ENCODE results near the gene HOXA9. TPM values are rescaled to one million over a fixed set of nuclear protein-coding genes. Genes with fewer than 3 reads are reported as not detected.
A peak's percentile ranks its signal among the peaks of the same experiment; 100 is the strongest.

The HOXA9 gene
- total RNA-seq, 2 donors from 2014 or later: not detected

DNA sequence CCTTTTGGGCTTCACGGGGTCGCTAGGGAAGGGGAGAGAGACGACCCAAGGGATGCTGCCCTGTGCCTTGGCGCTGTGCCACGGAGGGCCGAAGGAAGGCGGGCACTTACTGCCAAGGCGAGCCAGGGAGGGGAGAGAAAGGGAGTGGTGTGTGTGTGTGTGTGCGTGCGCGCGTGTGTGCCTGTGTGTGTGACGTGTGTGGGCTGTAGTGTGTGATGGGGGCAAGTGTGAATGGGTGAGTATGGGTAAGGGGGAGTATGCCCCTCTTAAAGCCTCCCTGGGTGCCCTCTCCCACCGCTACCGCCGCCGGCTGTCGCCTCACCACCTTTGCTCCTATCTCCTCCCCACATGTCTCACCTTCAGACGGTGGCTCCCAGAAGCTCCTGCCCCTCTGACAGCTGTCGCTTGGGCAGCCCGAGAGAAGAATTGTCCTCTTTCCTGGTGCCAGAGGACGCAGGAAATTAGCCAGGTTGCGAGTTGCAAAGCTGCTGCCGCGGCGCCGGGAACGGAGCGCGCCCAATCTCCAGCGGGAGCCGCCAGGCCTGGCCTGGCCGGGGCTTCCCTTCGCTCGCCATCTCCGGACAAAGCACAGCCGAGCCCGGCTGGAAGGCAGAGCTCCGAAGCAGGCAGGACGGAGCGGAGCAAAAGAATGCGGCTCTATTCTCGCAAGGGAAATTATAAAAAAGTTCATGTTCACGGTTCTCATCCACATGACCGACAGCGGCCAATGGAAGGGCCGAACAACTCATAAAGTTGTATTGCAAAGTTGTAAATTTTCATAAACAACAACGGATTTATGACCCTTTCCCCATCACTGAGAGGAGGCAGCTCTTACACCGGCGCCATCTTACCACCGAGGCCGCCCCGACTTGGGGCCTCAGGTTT is 13.2 kb downstream of the HOXA9 start, which contains the start of gene HOXA3:
TSS of gene HOXA3 (minus strand) at position 653 of the 885 bp plus-strand sequence. CDS start 41,943 bp downstream, outside the sequence.
- Mint-ChIP-seq H3K9me3 (no peaks in the 10 kb centered on the region), H3K27ac (no peak within 1 kb of the TSS), H3K4me3 (peak within 1 kb of the TSS; percentile 85 to 89), H3K4me1 (ENCODE audit: low read depth) (peaks cover 54% of the 10 kb centered on the region), H3K36me3 (ENCODE audit: insufficient read depth in 2 of 2) (peaks cover 1 to 2% of the 10 kb centered on the region in 2 donors), H3K27me3 (ENCODE audit: low read depth) (peaks cover 91% of the 10 kb centered on the region)
- no peak for ATAC-seq (replicated peaks in 1 of 2)
- no peak for DNase-seq

DNA sequence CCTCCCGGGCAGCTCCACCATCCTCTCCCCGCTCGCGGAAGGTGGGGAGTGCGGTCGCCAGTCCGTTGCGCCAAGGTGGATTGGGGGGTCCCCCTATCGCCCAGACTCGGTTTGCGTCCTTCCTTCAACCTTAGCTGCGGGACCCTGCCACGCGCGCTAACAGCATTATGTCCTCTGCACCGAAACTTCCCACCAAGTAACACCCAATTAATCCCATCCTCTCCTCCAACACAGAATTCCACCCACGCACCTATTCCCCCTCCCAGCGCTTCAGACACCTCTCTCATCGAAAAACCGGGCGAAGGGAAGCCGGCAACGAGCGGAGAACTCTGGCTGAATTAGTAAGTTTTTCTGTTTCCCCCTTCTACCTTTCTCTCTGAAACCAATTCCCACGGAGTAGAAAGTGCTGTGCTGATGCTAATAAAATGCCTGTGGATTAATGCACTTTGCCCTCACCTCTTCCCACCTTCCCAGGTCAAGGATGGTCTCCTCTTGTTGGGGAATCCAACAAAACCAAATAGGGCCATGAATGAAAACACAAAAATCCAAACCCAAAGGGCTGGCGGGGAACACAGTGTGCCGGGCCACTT is 13.9 kb downstream of the HOXA9 start:
- ATAC-seq (replicated peaks in 1 of 2) (no peak), DNase-seq (peak in 1 of 2 donors; percentile 25)
- H3K4me1 Mint-ChIP-seq (ENCODE audit: low read depth): peaks cover 53% of the 10 kb centered on the region
- no peak overlapping the region for H3K27ac Mint-ChIP-seq
- peaks cover 1 to 2% of the 10 kb centered on the region in 2 donors for H3K36me3 Mint-ChIP-seq (ENCODE audit: insufficient read depth in 2 of 2)
- H3K4me3 Mint-ChIP-seq: peak overlapping the region; percentile 85 to 89
- no peaks in the 10 kb centered on the region for H3K9me3 Mint-ChIP-seq
- H3K27me3 Mint-ChIP-seq (ENCODE audit: low read depth): peaks cover 91% of the 10 kb centered on the region

DNA sequence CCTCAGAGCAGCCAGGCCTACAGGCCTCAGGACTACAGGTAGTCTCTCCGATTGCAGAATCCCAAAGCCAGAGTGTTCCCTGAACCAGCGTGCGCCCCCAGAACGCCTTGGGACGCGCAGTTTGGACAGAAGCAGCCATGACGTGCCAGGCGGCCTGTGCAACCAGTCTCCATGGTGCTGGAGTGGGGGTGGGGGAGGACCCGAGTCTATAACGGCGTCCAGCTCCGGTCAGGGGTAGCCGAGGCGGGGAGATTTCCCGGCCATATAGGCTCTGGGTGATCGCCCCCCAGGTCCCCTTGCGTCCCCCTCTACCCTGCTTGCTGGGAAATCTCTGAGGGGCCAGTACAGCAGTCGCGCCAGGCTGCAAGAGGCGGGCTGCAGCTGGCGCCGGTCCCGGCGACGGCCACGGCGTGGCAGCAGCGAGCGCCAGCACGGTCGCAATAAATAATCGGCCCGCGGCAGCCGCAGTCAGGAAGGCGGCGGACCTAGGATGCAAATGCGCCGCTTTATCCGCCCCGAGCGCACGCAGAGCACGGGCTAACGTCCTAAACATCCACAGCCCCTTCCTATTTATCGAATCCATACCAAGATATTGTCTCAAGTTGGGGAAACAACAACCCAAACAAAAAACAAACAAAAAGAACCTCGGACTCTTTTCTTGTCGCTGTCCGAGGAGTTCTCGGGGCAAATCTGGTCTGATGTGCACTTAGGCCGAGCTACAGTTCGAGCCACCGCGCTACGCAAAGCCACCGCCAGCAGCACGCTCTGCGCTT is 14.6 kb downstream of the HOXA9 start:
- peaks cover 49% of the 10 kb centered on the region for H3K4me1 Mint-ChIP-seq (ENCODE audit: low read depth)
- H3K27me3 Mint-ChIP-seq (ENCODE audit: low read depth): peaks cover 91% of the 10 kb centered on the region
- no peak overlapping the region for H3K27ac Mint-ChIP-seq
- DNase-seq (peak; percentile 76 to 78), ATAC-seq (replicated peaks in 1 of 2) (peak; percentile 83 to 87)
- H3K36me3 Mint-ChIP-seq (ENCODE audit: insufficient read depth in 2 of 2): peaks cover 1 to 2% of the 10 kb centered on the region in 2 donors
- no peaks in the 10 kb centered on the region for H3K9me3 Mint-ChIP-seq
- H3K4me3 Mint-ChIP-seq: peak overlapping the region; percentile 85 to 89

GRCh38 chr7:27149842-27150567 is 15.3 kb downstream of the HOXA9 start:
- Mint-ChIP-seq H3K27me3 (ENCODE audit: low read depth) (peaks cover 91% of the 10 kb centered on the region), H3K4me3 (peak overlapping the region; percentile 85 to 89), H3K36me3 (ENCODE audit: insufficient read depth in 2 of 2) (peaks cover 0 to 1% of the 10 kb centered on the region in 2 donors), H3K9me3 (no peaks in the 10 kb centered on the region), H3K27ac (no peak overlapping the region), H3K4me1 (ENCODE audit: low read depth) (peaks cover 41% of the 10 kb centered on the region)
- no peak for DNase-seq
- ATAC-seq (replicated peaks in 1 of 2): peak; percentile 18 to 30

DNA sequence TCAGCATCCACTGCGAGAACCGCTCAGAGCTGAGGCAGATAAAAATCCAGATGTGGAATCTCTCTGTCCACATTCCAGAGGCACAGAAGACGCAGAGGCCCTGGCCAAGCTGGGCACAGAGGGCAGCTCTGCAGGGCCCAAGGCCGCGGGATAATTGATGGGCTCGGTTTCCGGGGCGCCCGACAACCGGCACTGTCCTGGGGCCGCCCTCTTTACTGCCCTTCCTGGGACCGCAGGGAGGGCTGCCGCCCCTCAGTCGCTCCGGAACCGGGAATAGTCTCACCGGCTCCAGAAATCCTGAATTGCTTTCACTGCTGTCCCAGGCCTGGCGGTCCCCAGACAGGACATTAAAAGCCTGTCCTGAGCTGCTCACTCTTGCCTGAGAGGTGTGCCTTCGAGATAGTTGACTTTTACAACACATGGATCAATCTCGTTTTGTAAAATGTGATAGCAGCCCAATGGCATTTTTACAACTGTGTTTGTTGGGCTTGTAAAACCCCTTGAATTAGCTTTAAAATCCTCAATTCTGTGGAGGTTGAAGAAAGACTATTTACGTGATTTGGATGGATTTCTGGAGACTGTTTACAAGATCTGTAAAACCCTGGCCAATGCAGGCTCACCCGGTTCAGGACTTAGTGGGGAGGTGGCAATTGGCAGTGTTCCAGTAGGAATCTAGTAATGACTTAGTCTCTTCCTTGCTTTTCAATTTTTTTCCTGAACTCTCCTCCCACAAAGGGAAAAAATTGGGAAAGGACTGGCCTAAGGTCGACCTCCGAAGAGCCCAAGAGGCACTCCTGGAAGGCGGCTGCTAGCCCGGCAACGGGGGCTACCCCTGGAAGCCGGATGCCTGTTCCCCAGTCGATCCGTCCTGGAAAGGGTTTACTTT is 16.3 kb downstream of the HOXA9 start:
- Mint-ChIP-seq H3K4me1 (ENCODE audit: low read depth) (peaks cover 31% of the 10 kb centered on the region), H3K9me3 (no peaks in the 10 kb centered on the region), H3K27me3 (ENCODE audit: low read depth) (peaks cover 82% of the 10 kb centered on the region), H3K27ac (no peak overlapping the region), H3K36me3 (ENCODE audit: insufficient read depth in 2 of 2) (no peaks in the 10 kb centered on the region), H3K4me3 (no peak overlapping the region)
- no peak for ATAC-seq (replicated peaks in 1 of 2)
- DNase-seq: no peak

- H3K27ac Mint-ChIP-seq: no peak overlapping the region
- H3K9me3 Mint-ChIP-seq: no peaks in the 10 kb centered on the region
- DNase-seq: no peak
- peaks cover 30% of the 10 kb centered on the region for H3K4me1 Mint-ChIP-seq (ENCODE audit: low read depth)
- H3K4me3 Mint-ChIP-seq: peak overlapping the region; percentile 66 to 84
- peaks cover 74% of the 10 kb centered on the region for H3K27me3 Mint-ChIP-seq (ENCODE audit: low read depth)
- H3K36me3 Mint-ChIP-seq (ENCODE audit: insufficient read depth in 2 of 2): no peaks in the 10 kb centered on the region
- no peak for ATAC-seq (replicated peaks in 1 of 2)
Measured at GRCh38 chr7:27148031-27148755, 17.1 kb downstream of the HOXA9 start.

GRCh38 chr7:27147199-27148030 is 17.9 kb downstream of the HOXA9 start, which contains the start of gene HOXA6:
Gene HOXA6 (minus strand): TSS chr7:27147774. CDS start chr7:27147749, 25 bp downstream.
- no peaks in the 10 kb centered on the region for H3K36me3 Mint-ChIP-seq (ENCODE audit: insufficient read depth in 2 of 2)
- H3K27ac Mint-ChIP-seq: no peak within 1 kb of the TSS
- no peaks in the 10 kb centered on the region for H3K9me3 Mint-ChIP-seq
- peaks cover 74% of the 10 kb centered on the region for H3K27me3 Mint-ChIP-seq (ENCODE audit: low read depth)
- ATAC-seq (replicated peaks in 1 of 2) (no peak), DNase-seq (no peak)
- H3K4me3 Mint-ChIP-seq: peak within 1 kb of the TSS; percentile 66 to 84
- H3K4me1 Mint-ChIP-seq (ENCODE audit: low read depth): peaks cover 30% of the 10 kb centered on the region

DNA sequence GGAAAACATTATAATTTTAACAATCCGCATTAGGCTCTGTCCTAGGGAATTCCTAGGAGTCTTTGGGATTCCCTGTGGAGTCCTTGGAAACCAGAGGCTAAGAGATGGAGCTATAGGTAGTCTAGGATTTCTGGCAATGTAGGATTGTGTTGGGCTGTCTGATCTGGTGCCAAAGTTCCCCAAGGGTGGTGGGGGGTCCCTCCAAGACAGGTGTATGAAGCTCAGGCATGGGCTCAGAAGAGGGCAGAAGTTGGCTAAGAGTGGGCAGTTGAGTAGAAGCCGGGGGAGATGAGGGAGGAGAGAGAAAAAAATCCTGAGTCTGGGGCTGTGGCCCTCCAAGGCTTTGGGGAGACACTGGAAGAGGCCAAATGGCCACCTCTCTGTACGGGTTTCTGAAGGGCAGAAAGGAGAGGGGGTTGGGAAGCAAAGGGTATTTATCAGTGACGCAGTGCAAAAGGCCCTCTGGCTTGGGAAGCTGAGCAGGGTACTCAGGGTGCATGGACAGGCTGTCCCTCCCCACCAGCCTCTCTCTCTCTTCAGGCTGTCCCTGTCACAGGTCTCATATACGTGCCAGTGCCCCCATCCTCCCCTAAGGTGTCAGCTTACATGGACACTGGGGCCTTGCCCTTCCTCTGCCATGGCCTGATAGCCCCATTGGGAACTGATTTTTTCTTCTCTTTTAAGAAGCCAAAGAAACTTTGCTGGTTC is 18.7 kb downstream of the HOXA9 start:
- no peak overlapping the region for H3K4me3 Mint-ChIP-seq
- H3K27me3 Mint-ChIP-seq (ENCODE audit: low read depth): peaks cover 74% of the 10 kb centered on the region
- H3K4me1 Mint-ChIP-seq (ENCODE audit: low read depth): peaks cover 23% of the 10 kb centered on the region
- H3K9me3 Mint-ChIP-seq: no peaks in the 10 kb centered on the region
- no peaks in the 10 kb centered on the region for H3K36me3 Mint-ChIP-seq (ENCODE audit: insufficient read depth in 2 of 2)
- no peak overlapping the region for H3K27ac Mint-ChIP-seq
- no peak for DNase-seq
- ATAC-seq (replicated peaks in 1 of 2): no peak

GRCh38 chr7:27145914-27146412 is 19.4 kb downstream of the HOXA9 start:
- peaks cover 16% of the 10 kb centered on the region for H3K4me1 Mint-ChIP-seq (ENCODE audit: low read depth)
- peaks cover 71% of the 10 kb centered on the region for H3K27me3 Mint-ChIP-seq (ENCODE audit: low read depth)
- no peak for ATAC-seq (replicated peaks in 1 of 2)
- no peaks in the 10 kb centered on the region for H3K36me3 Mint-ChIP-seq (ENCODE audit: insufficient read depth in 2 of 2)
- H3K4me3 Mint-ChIP-seq: no peak overlapping the region
- H3K9me3 Mint-ChIP-seq: no peaks in the 10 kb centered on the region
- DNase-seq: no peak
- no peak overlapping the region for H3K27ac Mint-ChIP-seq
